Endodermal cell (in vitro differentiated cells): Measurements from ENCODE around the gene FASN. TPM values are rescaled to one million over a fixed set of nuclear protein-coding genes. Genes with fewer than 3 reads are reported as not detected.

Source experiments
- DNase-seq: peaks from one replicate; pipeline ENCODE4 v3.0.0-alpha.2; 2017
- H3K27ac ChIP-seq: 2 replicates; pipeline ENCODE4 v1.5.1; 2013; ENCODE audit warnings: mild to moderate bottlenecking, low read depth, low read length, moderate library complexity
- H3K27me3 ChIP-seq: 2 replicates; pipeline ENCODE4 v1.6.1; 2013; ENCODE audit warnings: mild to moderate bottlenecking, low read length, moderate library complexity; ENCODE audit not compliant: insufficient read depth, control insufficient read depth, poor library complexity, severe bottlenecking
- H3K36me3 ChIP-seq: 2 replicates; pipeline ENCODE4 v1.7.0; 2013; ENCODE audit warnings: mild to moderate bottlenecking, low read length, moderate library complexity; ENCODE audit not compliant: control insufficient read depth, insufficient read depth
- H3K4me1 ChIP-seq: one replicate; pipeline ENCODE4 v1.7.0; 2013; ENCODE audit warnings: low read length; ENCODE audit not compliant: control insufficient read depth, insufficient read depth
- H3K4me3 ChIP-seq: 2 replicates; pipeline ENCODE4 v1.5.1; 2013; ENCODE audit warnings: mild to moderate bottlenecking, low read length, moderate library complexity
- H3K9ac ChIP-seq: 2 replicates; pipeline ENCODE4 v1.6.1; 2013; ENCODE audit warnings: mild to moderate bottlenecking, low read length, moderate library complexity; ENCODE audit not compliant: poor library complexity, severe bottlenecking; ENCODE audit errors: extremely low read depth
- H3K9me3 ChIP-seq: 2 replicates; pipeline ENCODE4 v1.6.1; 2013; ENCODE audit warnings: mild to moderate bottlenecking, low read length, moderate library complexity; ENCODE audit not compliant: control insufficient read depth
- H3K27ac Mint-ChIP-seq: 2 replicates; pipeline ENCODE4 v1.8.0; 2020; ENCODE audit warnings: mixed read lengths
- H3K27me3 Mint-ChIP-seq: 2 replicates; pipeline ENCODE4 v1.8.0; 2021; ENCODE audit warnings: mild to moderate bottlenecking, mixed read lengths; ENCODE audit not compliant: insufficient read depth
- H3K36me3 Mint-ChIP-seq: 2 replicates; pipeline ENCODE4 v1.8.0; 2020; ENCODE audit warnings: low read depth, mixed read lengths
- H3K4me1 Mint-ChIP-seq: 2 replicates; pipeline ENCODE4 v1.8.0; 2020; ENCODE audit warnings: mixed read lengths
- H3K4me3 Mint-ChIP-seq: 2 replicates; pipeline ENCODE4 v1.8.0; 2020; ENCODE audit warnings: mild to moderate bottlenecking, moderate library complexity, mixed read lengths
- H3K9me3 Mint-ChIP-seq: 2 replicates; pipeline ENCODE4 v1.8.0; 2020; ENCODE audit warnings: mild to moderate bottlenecking, mixed read lengths
- WGBS, 2 experiments: methylation state at CpG; one replicate each; pipeline versions ENCODE4 v1.1.5 to v1.1.7; 2013; ENCODE audit warnings: missing lambda C conversion rate in 2 of 2, mixed read lengths in 1 of 2; ENCODE audit not compliant: insufficient coverage in 1 of 2, insufficient read length in 1 of 2; 5-methylcytosine and 5-hydroxymethylcytosine counted together
- total RNA-seq, 2 donors: library from RNA; stranded (reverse); fragmentation: NEBNext Ultra II Directional in 1 of 2; extraction: Animal tissue kit (Norgen Biotek cat#: 25700) in 1 of 2; gene quantifications; 2 replicates in 1 of 2; 3 replicates in 1 of 2; pipeline ENCODE4 v1.2.1, GENCODE V29; 2021
- TF ChIP-seq, protein P1 (sequence below): fragments of 200-600 bp; sonication (generic); conservative IDR thresholded peaks from 2 replicates; pipeline ENCODE4 v1.5.0; 2021; ENCODE audit warnings: antibody characterized with exemption, mild to moderate bottlenecking

FASN gene
- total RNA-seq, 2 donors from 2014 or later = 371 to 498 TPM

GRCh38 chr17:82083533-82084359, 14.3 kb downstream of the FASN start:
- no peak for DNase-seq
- 95 to 98% methylated on average over 45 to 55 of the region's 55 CpGs for WGBS, 2 experiments
- no peak overlapping the region for H3K4me3 Mint-ChIP-seq
- H3K36me3 ChIP-seq = peaks cover 43% of the 10 kb centered on the region
- no peaks in the 10 kb centered on the region for H3K4me1 ChIP-seq
- no peak overlapping the region for H3K4me3 ChIP-seq
- H3K27ac Mint-ChIP-seq = no peak overlapping the region
- no peak overlapping the region for H3K9ac ChIP-seq
- H3K36me3 Mint-ChIP-seq = peaks cover 35% of the 10 kb centered on the region
- no peaks in the 10 kb centered on the region for H3K4me1 Mint-ChIP-seq
- H3K27ac ChIP-seq = no peak overlapping the region
- H3K9me3 Mint-ChIP-seq = no peaks in the 10 kb centered on the region
- TF ChIP-seq, protein P1, sequence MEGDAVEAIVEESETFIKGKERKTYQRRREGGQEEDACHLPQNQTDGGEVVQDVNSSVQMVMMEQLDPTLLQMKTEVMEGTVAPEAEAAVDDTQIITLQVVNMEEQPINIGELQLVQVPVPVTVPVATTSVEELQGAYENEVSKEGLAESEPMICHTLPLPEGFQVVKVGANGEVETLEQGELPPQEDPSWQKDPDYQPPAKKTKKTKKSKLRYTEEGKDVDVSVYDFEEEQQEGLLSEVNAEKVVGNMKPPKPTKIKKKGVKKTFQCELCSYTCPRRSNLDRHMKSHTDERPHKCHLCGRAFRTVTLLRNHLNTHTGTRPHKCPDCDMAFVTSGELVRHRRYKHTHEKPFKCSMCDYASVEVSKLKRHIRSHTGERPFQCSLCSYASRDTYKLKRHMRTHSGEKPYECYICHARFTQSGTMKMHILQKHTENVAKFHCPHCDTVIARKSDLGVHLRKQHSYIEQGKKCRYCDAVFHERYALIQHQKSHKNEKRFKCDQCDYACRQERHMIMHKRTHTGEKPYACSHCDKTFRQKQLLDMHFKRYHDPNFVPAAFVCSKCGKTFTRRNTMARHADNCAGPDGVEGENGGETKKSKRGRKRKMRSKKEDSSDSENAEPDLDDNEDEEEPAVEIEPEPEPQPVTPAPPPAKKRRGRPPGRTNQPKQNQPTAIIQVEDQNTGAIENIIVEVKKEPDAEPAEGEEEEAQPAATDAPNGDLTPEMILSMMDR = no peak
- H3K27me3 ChIP-seq = no peaks in the 10 kb centered on the region
- no peaks in the 10 kb centered on the region for H3K27me3 Mint-ChIP-seq
- H3K9me3 ChIP-seq = no peaks in the 10 kb centered on the region

DNA sequence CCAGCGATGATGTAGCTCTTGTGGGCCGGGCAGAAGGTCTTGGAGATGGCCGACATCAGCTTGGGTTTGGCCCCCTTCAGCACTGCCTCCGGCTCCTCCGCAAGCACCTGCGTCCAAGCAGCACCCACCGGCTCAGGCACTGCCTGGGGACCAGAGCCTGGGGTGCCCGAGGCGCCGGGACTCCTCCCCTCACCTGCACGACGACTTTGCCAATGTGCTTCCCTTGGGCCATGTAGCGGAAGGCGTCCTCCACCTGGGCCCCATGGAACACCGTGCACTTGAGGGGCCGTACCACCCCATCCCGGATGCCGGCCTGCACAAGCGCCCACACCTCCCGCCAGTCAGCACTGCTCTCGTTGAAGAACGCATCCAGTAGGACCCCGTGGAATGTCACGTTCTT, 15.0 kb downstream of the FASN start:
- DNase-seq = no peak
- H3K27ac ChIP-seq = no peak overlapping the region
- H3K9ac ChIP-seq = no peak overlapping the region
- no peak overlapping the region for H3K4me3 Mint-ChIP-seq
- H3K27me3 Mint-ChIP-seq = no peaks in the 10 kb centered on the region
- H3K36me3 ChIP-seq = peaks cover 41% of the 10 kb centered on the region
- no peak overlapping the region for H3K27ac Mint-ChIP-seq
- H3K9me3 Mint-ChIP-seq = no peaks in the 10 kb centered on the region
- H3K4me1 ChIP-seq = no peaks in the 10 kb centered on the region
- no peak overlapping the region for H3K4me3 ChIP-seq
- peaks cover 35% of the 10 kb centered on the region for H3K36me3 Mint-ChIP-seq
- H3K27me3 ChIP-seq = no peaks in the 10 kb centered on the region
- TF ChIP-seq, protein P1 = no peak
- no peaks in the 10 kb centered on the region for H3K9me3 ChIP-seq
- H3K4me1 Mint-ChIP-seq = no peaks in the 10 kb centered on the region
- 95 to 96% methylated on average over 24 of the region's 24 CpGs for WGBS, 2 experiments

DNA sequence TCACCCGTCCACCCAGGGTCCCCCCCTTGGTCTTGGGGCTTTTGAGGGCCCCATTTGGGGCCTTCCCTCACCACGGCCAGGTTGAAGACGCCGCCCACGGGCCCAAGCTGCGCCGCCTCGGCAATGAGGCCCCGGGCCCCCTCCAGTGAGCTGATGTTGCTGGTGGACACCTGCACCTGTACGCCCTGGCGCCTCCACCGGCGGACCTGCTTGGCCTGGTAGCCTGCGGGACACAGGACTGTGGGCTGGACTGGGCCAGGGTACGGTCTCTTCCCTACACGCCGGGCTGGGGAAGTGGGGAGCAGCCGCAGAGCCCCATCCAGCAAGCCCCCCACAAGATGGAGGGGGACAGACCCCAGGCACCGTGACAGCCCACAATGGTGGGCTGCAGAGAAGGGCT, 15.6 kb downstream of the FASN start:
- H3K4me3 Mint-ChIP-seq = no peak overlapping the region
- DNase-seq = no peak
- Histone ChIP-seq H3K27me3 (no peaks in the 10 kb centered on the region), H3K4me1 (no peaks in the 10 kb centered on the region), H3K4me3 (no peak overlapping the region), H3K9me3 (no peaks in the 10 kb centered on the region), H3K9ac (no peak overlapping the region), H3K36me3 (peaks cover 36% of the 10 kb centered on the region), H3K27ac (no peak overlapping the region)
- no peaks in the 10 kb centered on the region for H3K4me1 Mint-ChIP-seq
- H3K9me3 Mint-ChIP-seq = no peaks in the 10 kb centered on the region
- H3K27ac Mint-ChIP-seq = no peak overlapping the region
- H3K27me3 Mint-ChIP-seq = no peaks in the 10 kb centered on the region
- peaks cover 33% of the 10 kb centered on the region for H3K36me3 Mint-ChIP-seq
- TF ChIP-seq, protein P1 = no peak
- 96 to 100% methylated on average over 14 to 19 of the region's 19 CpGs for whole genome bisulfite sequencing, 2 experiments
